GM12864 (cell line): ENCODE data around the gene PURA.

ENCODE experiments used
- DNase-seq: peaks from one replicate; pipeline ENCODE4 v3.0.0-alpha.2; 2011; ENCODE audit warnings: low read depth
- H3K4me3 ChIP-seq: 2 replicates; pipeline ENCODE4 v1.5.1; 2011; ENCODE audit warnings: mild to moderate bottlenecking, low read depth, low read length, control low read depth
- TF ChIP-seq, protein P1 (sequence below): IDR thresholded peaks from 2 replicates; pipeline ENCODE4 v1.5.1; 2011; ENCODE audit warnings: low read depth, mild to moderate bottlenecking, moderate library complexity, low read length, control low read depth, inconsistent platforms; ENCODE audit errors: missing control alignments

PURA gene

GRCh38 chr5:140143521-140144258, 29.8 kb downstream of the PURA start:
- TF ChIP-seq, protein P1, sequence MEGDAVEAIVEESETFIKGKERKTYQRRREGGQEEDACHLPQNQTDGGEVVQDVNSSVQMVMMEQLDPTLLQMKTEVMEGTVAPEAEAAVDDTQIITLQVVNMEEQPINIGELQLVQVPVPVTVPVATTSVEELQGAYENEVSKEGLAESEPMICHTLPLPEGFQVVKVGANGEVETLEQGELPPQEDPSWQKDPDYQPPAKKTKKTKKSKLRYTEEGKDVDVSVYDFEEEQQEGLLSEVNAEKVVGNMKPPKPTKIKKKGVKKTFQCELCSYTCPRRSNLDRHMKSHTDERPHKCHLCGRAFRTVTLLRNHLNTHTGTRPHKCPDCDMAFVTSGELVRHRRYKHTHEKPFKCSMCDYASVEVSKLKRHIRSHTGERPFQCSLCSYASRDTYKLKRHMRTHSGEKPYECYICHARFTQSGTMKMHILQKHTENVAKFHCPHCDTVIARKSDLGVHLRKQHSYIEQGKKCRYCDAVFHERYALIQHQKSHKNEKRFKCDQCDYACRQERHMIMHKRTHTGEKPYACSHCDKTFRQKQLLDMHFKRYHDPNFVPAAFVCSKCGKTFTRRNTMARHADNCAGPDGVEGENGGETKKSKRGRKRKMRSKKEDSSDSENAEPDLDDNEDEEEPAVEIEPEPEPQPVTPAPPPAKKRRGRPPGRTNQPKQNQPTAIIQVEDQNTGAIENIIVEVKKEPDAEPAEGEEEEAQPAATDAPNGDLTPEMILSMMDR = no peak
- DNase-seq = no peak
- no peak overlapping the region for H3K4me3 ChIP-seq

GRCh38 chr5:140145256-140145655, 31.3 kb downstream of the PURA start:
- H3K4me3 ChIP-seq = no peak overlapping the region
- TF ChIP-seq, protein P1 = no peak
- DNase-seq = no peak

DNA sequence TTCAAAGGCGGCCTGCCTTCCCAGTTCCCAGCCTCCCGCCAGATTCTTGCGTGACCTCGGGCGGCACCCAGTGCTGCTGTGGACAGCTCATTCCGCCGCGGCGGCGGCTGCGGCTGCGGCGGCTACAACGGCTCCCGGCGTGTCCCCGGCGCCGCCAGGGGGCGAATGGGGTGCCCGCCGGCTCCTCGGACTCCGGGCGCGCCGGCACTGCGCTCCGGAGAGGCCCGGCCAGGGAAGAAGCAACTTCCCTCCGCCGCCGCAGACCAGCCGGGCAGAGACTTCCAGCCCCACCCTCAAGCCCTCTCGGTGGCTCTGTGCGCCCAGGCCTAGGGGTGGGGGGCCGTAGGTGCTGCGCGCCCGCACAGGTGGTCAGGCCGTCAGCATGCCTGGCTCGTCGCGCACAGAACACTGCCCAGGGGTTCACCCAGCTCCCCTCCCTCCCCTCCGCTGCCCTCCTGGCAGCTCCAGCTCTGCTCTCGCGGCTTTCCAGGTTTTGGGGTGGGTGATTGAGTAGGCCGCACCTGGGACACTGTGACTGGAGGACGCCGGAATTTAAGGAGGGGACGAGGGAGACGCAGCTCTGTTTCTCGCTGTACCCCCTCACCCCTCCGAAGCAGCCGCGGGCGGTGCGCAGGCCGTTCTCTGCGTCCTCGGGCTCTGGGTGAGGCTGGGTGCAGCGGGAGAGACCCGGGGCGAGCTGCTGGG, 32.1 kb downstream of the PURA start:
- TF ChIP-seq, protein P1 = peak; percentile 52
- DNase-seq = no peak
- H3K4me3 ChIP-seq = no peak overlapping the region; the same call in 1 of the 2 replicates

DNA sequence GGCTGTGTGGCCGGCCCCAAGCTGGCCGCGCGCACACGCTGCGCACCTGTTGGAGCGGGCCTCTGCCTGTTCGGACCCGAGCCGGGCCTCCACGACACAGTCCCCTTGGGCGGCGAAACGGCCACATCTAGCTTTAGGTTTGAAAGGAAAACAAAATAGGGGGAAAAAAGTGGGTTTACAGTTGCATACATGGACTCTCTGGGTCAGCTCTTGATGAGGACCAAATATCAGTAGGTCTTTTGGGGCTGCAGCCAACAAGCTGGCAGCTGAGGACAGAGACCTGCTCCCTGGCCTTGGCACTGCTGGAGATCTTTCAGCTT, 32.6 kb downstream of the PURA start:
- TF ChIP-seq, protein P1 = no peak
- DNase-seq = no peak
- H3K4me3 ChIP-seq = no peak overlapping the region

GRCh38 chr5:140147460-140147859, 33.6 kb downstream of the PURA start:
- TF ChIP-seq, protein P1 = no peak
- no peak for DNase-seq
- no peak overlapping the region for H3K4me3 ChIP-seq

DNA sequence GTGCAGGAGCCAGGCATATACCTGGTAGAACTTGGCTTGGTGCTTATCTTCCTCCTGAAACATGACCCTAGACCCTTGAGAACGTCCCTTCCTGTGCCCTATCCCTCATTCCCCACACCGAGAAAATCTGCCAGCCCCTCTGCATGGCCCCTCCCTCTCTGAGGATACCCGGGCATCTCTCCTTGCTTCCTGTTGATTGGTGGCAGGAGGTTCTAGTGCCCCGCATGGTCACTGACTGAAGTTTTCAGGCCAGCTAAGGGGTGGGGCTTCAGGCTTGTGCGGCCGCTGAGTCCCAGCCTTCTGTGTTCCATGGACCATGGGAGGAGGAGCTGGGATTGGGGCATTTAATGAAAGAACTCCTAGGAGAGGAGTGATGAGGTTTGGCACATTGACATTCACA, 34.6 kb downstream of the PURA start:
- H3K4me3 ChIP-seq = no peak overlapping the region
- TF ChIP-seq, protein P1 = no peak
- no peak for DNase-seq
